ENCODE measurements around the gene LRRK2.
"Not testable (repeated sequence)": the region's sequence is repeated elsewhere in the genome, so short reads cannot be mapped to it uniquely, and the experiment has no call there.

LRRK2 gene

DNA sequence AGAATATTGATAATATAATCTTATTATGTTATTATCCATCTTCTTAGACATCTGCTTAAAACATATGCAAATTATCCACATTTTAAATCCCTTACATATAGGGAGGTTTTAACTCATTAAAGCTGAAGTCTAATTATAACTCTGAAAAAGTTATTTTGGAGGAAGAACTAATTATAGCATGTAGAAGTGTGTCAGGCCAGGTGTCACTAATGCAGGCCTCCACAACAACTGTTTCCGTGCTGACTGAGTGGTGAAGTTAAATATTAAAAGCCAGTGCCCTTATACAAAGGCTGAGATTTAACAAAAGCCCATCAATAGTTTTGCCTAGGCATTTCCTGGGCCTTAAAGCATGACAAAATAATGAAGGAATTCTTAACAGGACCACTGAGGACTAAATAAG lies 157.4 kb downstream of the LRRK2 start:
- TF ChIP-seq, protein P1, sequence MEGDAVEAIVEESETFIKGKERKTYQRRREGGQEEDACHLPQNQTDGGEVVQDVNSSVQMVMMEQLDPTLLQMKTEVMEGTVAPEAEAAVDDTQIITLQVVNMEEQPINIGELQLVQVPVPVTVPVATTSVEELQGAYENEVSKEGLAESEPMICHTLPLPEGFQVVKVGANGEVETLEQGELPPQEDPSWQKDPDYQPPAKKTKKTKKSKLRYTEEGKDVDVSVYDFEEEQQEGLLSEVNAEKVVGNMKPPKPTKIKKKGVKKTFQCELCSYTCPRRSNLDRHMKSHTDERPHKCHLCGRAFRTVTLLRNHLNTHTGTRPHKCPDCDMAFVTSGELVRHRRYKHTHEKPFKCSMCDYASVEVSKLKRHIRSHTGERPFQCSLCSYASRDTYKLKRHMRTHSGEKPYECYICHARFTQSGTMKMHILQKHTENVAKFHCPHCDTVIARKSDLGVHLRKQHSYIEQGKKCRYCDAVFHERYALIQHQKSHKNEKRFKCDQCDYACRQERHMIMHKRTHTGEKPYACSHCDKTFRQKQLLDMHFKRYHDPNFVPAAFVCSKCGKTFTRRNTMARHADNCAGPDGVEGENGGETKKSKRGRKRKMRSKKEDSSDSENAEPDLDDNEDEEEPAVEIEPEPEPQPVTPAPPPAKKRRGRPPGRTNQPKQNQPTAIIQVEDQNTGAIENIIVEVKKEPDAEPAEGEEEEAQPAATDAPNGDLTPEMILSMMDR (IDR thresholded peaks at IDR 0.05; ENCODE audit: poor library complexity, severe bottlenecking) = no peak
- no peaks in the 10 kb centered on the region for H3K9me3 ChIP-seq (ENCODE audit: severe bottlenecking)
- no peaks in the 10 kb centered on the region for H3K27me3 ChIP-seq (ENCODE audit: insufficient read depth, poor library complexity, severe bottlenecking)
- H3K27ac ChIP-seq (ENCODE audit: poor library complexity, severe bottlenecking) = no peak overlapping the region
- DNase-seq (ENCODE audit: low spot score) (no peak), ATAC-seq (ENCODE audit: low read depth) (no peak)
- no peak overlapping the region for H3K4me3 ChIP-seq (ENCODE audit: severe bottlenecking)
- no peaks in the 10 kb centered on the region for H3K4me1 ChIP-seq (ENCODE audit: insufficient read depth, poor library complexity, severe bottlenecking)
- no peaks in the 10 kb centered on the region for H3K36me3 ChIP-seq (ENCODE audit: low read depth)

DNA sequence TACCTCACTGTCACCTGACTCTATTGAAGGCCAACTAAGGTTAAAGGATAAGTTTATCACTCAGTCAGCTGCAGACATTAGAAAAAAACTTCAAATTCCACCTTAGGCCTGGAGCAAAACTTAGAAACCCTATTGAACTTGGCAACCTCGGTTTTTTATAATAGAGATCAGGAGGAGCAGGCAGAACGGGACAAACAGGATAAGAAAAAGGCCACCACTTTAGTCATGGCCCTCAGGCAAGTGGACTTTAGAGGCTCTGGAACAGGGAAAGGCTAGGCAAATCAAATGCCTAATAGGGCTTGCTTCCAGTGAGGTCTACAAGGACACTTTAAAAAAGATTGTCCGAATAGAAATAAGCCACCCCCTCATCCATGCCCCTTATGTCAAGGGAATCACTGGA lies 162.5 kb downstream of the LRRK2 start:
- not testable (repeated sequence) for H3K9me3 ChIP-seq (ENCODE audit: severe bottlenecking); H3K27ac ChIP-seq (ENCODE audit: poor library complexity, severe bottlenecking)

DNA sequence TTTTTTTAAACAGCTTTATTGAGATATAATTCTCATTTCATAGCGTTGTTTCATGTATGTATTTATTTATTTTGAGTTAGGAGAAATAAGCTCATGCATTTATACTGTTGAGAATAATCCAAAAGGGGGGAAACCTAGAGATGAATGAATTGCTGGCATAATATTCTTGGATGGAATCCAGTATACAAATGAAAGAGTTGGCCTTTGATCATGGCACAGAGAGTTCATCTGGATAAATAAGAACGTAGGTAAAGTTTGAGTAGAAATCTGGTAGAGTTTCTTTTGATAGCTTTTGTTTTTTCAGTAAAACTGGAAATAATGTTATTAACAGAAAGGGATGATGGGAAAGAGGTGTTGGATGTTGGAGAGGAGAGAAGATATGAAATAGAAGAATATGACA lies 166.2 kb downstream of the LRRK2 start:
- Histone ChIP-seq H3K4me3 (ENCODE audit: severe bottlenecking) (no peak overlapping the region), H3K27me3 (ENCODE audit: insufficient read depth, poor library complexity, severe bottlenecking) (no peaks in the 10 kb centered on the region), H3K4me1 (ENCODE audit: insufficient read depth, poor library complexity, severe bottlenecking) (no peaks in the 10 kb centered on the region), H3K36me3 (ENCODE audit: low read depth) (no peaks in the 10 kb centered on the region), H3K27ac (ENCODE audit: poor library complexity, severe bottlenecking) (no peak overlapping the region), H3K9me3 (ENCODE audit: severe bottlenecking) (no peaks in the 10 kb centered on the region)
- TF ChIP-seq, protein P1 (IDR thresholded peaks at IDR 0.05; ENCODE audit: poor library complexity, severe bottlenecking) = no peak
- DNase-seq (ENCODE audit: low spot score) (no peak), ATAC-seq (ENCODE audit: low read depth) (no peak)

More for the DNA sequence above, 162.5 kb downstream of the LRRK2 start:
- not testable (repeated sequence) for H3K27me3 ChIP-seq (ENCODE audit: insufficient read depth, poor library complexity, severe bottlenecking); ATAC-seq (ENCODE audit: low read depth); H3K36me3 ChIP-seq (ENCODE audit: low read depth); H3K4me1 ChIP-seq (ENCODE audit: insufficient read depth, poor library complexity, severe bottlenecking); H3K4me3 ChIP-seq (ENCODE audit: severe bottlenecking); DNase-seq (ENCODE audit: low spot score)

- Histone ChIP-seq H3K27me3 (ENCODE audit: insufficient read depth, poor library complexity, severe bottlenecking) (no peaks in the 10 kb centered on the region), H3K9me3 (ENCODE audit: severe bottlenecking) (no peaks in the 10 kb centered on the region), H3K36me3 (ENCODE audit: low read depth) (no peaks in the 10 kb centered on the region), H3K27ac (ENCODE audit: poor library complexity, severe bottlenecking) (no peak overlapping the region), H3K4me3 (ENCODE audit: severe bottlenecking) (no peak overlapping the region), H3K4me1 (ENCODE audit: insufficient read depth, poor library complexity, severe bottlenecking) (no peaks in the 10 kb centered on the region)
- ATAC-seq (ENCODE audit: low read depth) (no peak), DNase-seq (ENCODE audit: low spot score) (no peak)
- TF ChIP-seq, protein P1 (IDR thresholded peaks at IDR 0.05; ENCODE audit: poor library complexity, severe bottlenecking) = no peak
Measured at GRCh38 chr12:40393026-40393425, 168.2 kb downstream of the LRRK2 start.

DNA sequence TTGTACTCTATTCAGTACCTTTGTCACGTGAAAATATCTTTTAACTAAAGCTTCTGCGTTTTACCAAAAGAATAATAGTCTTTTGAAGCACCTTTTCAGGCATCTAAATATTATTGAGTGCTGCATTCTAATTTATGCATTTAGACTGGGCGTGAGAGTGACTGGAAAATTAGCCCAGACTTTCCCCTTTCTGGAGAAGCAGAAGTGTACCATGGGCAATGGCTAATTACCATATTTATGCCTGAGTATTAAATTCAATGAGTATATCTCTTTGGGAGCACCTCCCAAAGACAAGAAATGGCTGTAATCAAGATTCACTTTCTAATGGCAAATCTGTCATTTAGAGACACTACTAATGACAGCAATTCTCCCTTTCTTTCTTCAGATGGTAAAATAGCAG lies 174.9 kb downstream of the LRRK2 start:
- H3K27me3 ChIP-seq (ENCODE audit: insufficient read depth, poor library complexity, severe bottlenecking) = no peaks in the 10 kb centered on the region
- H3K27ac ChIP-seq (ENCODE audit: poor library complexity, severe bottlenecking) = no peak overlapping the region
- no peaks in the 10 kb centered on the region for H3K4me1 ChIP-seq (ENCODE audit: insufficient read depth, poor library complexity, severe bottlenecking)
- H3K36me3 ChIP-seq (ENCODE audit: low read depth) = no peaks in the 10 kb centered on the region
- DNase-seq (ENCODE audit: low spot score) (no peak), ATAC-seq (ENCODE audit: low read depth) (no peak)
- no peaks in the 10 kb centered on the region for H3K9me3 ChIP-seq (ENCODE audit: severe bottlenecking)
- H3K4me3 ChIP-seq (ENCODE audit: severe bottlenecking) = no peak overlapping the region
- TF ChIP-seq, protein P1 (IDR thresholded peaks at IDR 0.05; ENCODE audit: poor library complexity, severe bottlenecking) = no peak
